Left ventricle myocardium inferior (tissue), 1 donor: ENCODE data around the gene CEP72. TPM values are rescaled to one million over a fixed set of nuclear protein-coding genes. Genes with fewer than 3 reads are reported as not detected.

Source experiments
- DNase-seq: peaks from one replicate; pipeline ENCODE4 v3.0.0-alpha.2; 2020
- H3K27ac ChIP-seq: fragments of 200-600 bp; replicated peaks from 2 replicates; pipeline ENCODE4 v1.8.0; 2021
- H3K27me3 ChIP-seq: fragments of 200-600 bp; 2 replicates; pipeline ENCODE4 v1.8.0; 2021; ENCODE audit warnings: low read depth
- H3K36me3 ChIP-seq: fragments of 200-600 bp; 2 replicates; pipeline ENCODE4 v1.8.0; 2021
- H3K4me1 ChIP-seq: fragments of 200-600 bp; 2 replicates; pipeline ENCODE4 v1.8.0; 2021
- H3K4me3 ChIP-seq: fragments of 200-600 bp; 2 replicates; pipeline ENCODE4 v1.8.0; 2021; ENCODE audit warnings: mild to moderate bottlenecking, moderate library complexity
- H3K9me3 ChIP-seq: fragments of 200-600 bp; replicated peaks from 2 replicates; pipeline ENCODE4 v1.8.0; 2021
- intact Hi-C: fragments of 100-400 bp; cut with micrococcal nuclease; formaldehyde crosslinking; loops from one replicate; pipeline ENCODE4 v1.11.0; 2022
- total RNA-seq: library from RNA; stranded (reverse); fragmentation: NEBNext Ultra II Directional; extraction: Animal tissue kit (Norgen Biotek cat#: 25700); gene quantifications from one replicate; pipeline ENCODE4 v1.2.1, GENCODE V29; 2021
- TF ChIP-seq, protein P1 (sequence below): fragments of 200-600 bp; IDR thresholded peaks from 2 replicates; pipeline ENCODE4 v1.8.0; 2021; ENCODE audit warnings: antibody characterized with exemption, mild to moderate bottlenecking, borderline replicate concordance
- donor health status: DM: no; HTN: yes; CAD: no; lungs with severe emphysema.

CEP72 gene
- total RNA-seq, 1 donor from 2014 or later, result 1.7 TPM

DNA sequence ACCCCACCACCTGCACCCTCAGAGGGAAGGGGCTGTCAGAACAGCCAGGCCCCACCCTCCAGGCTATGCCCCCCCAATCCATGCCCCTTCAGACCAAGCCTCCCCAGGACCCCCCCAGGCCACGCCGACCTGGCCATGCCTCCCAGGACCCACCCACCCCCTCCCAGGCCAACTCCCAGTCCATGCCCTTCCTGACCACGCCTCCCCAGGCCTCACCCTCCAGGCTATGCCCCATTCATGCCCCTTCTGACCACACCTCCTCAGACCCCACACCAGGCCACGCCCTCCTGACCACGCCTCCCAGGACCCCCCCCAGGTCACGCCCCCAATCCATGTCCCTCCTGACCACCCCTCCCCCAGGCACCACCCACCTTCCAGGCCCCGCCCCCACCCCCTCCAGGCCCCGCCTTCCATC is 53.4 kb downstream of the CEP72 start:
- Histone ChIP-seq H3K4me3 (no peak overlapping the region), H3K27ac (no peak overlapping the region), H3K9me3 (no peaks in the 10 kb centered on the region), H3K4me1 (no peaks in the 10 kb centered on the region), H3K36me3 (peaks cover 41% of the 10 kb centered on the region), H3K27me3 (no peaks in the 10 kb centered on the region)
- no peak for DNase-seq
- intact Hi-C loops, result no loop called here
- TF ChIP-seq, protein P1, sequence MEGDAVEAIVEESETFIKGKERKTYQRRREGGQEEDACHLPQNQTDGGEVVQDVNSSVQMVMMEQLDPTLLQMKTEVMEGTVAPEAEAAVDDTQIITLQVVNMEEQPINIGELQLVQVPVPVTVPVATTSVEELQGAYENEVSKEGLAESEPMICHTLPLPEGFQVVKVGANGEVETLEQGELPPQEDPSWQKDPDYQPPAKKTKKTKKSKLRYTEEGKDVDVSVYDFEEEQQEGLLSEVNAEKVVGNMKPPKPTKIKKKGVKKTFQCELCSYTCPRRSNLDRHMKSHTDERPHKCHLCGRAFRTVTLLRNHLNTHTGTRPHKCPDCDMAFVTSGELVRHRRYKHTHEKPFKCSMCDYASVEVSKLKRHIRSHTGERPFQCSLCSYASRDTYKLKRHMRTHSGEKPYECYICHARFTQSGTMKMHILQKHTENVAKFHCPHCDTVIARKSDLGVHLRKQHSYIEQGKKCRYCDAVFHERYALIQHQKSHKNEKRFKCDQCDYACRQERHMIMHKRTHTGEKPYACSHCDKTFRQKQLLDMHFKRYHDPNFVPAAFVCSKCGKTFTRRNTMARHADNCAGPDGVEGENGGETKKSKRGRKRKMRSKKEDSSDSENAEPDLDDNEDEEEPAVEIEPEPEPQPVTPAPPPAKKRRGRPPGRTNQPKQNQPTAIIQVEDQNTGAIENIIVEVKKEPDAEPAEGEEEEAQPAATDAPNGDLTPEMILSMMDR, result no peak

DNA sequence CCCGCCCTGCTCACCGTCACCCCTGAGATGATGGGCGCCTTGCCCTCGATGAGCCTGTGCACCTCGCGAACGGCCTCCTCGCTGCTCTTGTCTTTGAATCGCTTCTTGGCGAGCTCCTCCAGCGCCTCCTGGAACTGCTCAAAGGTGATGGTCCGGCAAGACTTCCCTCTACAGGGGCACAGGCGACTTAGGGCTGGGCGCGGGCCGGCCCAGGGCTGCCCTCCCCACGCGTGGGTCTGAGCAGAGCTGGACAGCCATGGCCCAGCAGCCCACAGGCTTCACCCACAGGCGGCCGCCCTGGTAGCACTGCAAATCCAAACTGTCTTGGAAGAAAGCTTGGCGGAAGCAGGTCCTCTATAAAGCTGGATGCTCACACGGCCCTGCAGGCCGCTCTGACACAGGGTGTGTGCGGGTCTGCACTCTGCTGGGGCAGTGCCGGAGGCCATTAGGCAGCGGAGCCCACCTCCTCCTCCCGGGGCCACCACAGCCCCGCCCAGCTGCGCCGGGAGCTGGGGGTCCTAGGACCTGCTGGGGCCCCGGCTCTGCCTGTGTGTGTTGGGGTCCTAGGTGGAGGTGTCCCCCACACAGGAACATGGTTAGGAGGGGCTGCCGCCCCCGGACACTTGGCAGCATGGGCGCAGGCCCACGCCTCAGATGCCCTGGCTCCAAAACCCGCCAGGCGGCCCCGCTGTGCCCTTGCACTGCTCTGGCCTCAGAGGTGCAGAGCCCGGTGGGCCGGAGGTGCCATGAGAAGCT is 54.0 kb downstream of the CEP72 start:
- Histone ChIP-seq H3K4me1 (peaks cover 3% of the 10 kb centered on the region), H3K27me3 (no peaks in the 10 kb centered on the region), H3K36me3 (peaks cover 39% of the 10 kb centered on the region), H3K27ac (no peak overlapping the region), H3K4me3 (no peak overlapping the region), H3K9me3 (no peaks in the 10 kb centered on the region)
- TF ChIP-seq, protein P1, result no peak
- intact Hi-C loops, result no loop called here
- DNase-seq, result no peak

DNA sequence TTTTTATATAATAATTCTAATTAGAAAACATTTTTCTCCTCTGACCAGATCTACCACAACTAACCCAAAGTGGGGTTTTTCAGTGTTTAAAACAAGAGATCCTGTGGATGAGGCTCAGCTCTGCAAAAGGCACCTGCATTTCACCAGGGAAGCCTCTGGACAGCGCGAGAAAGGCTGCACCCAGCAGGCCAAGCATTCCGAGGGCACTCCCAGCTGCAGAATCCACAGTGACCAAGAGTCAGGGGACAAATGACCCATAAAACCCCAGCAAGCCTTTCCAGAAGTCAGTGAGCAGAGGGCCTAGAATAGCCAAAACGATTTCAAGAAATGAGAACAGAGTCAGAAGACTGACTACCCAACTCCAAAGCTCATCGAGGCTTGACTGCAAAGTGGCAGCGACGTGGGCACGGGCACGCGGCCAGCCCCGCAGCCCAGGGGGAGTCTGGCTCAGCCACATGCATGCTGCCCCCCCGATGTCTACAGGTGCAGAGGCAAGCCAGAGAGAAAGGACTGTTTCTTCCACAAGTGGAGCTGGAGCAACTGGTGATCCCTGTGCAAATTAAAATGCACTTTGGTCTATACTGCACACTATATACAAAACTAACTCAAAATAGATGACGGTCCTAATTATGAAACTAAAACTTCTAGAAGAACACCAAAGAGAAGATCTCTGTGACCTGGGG is 54.8 kb downstream of the CEP72 start:
- Histone ChIP-seq H3K9me3 (no peaks in the 10 kb centered on the region), H3K4me3 (no peak overlapping the region), H3K27me3 (no peaks in the 10 kb centered on the region), H3K36me3 (peaks cover 31% of the 10 kb centered on the region), H3K27ac (no peak overlapping the region), H3K4me1 (peaks cover 11% of the 10 kb centered on the region)
- intact Hi-C loops, result no loop called here
- DNase-seq, result no peak
- TF ChIP-seq, protein P1, result no peak

DNA sequence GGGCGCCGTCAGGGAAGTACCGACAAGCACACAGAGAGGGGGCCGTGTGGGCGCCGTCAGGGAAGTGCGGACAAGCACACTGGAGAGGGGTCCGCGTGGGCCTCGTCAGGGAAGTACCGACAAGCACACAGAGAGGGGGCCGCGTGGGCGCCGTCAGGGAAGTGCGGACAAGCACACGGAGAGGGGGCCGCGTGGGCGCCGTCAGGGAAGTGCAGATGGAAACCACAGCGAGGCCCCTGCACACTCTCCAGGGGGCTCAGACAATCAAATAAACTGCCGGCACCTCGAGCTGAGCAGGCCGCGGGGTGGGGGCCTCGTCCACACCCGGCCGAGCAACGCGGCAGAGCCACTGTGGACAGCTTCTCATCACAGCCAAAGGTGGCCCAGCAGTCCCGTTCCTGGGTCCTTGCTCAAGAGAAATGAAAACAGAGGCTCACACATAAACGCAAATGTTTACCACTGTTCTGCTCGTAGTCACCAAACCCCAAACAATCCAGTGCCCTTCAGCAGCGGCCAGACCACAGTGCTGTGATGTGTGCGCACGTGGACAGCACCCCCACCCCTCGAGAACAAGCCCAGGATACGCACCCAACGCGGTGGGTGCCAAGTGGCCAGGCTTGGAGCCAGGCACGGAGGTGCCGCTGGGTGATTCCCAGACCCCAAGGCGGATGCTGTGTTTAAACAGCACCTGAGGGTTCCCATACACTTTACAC is 56.3 kb downstream of the CEP72 start:
- DNase-seq, result no peak
- Histone ChIP-seq H3K27me3 (no peaks in the 10 kb centered on the region), H3K27ac (no peak overlapping the region), H3K4me1 (peaks cover 26% of the 10 kb centered on the region), H3K4me3 (no peak overlapping the region), H3K36me3 (peaks cover 22% of the 10 kb centered on the region), H3K9me3 (no peaks in the 10 kb centered on the region)
- TF ChIP-seq, protein P1, result no peak
- intact Hi-C loops, result no loop called here

DNA sequence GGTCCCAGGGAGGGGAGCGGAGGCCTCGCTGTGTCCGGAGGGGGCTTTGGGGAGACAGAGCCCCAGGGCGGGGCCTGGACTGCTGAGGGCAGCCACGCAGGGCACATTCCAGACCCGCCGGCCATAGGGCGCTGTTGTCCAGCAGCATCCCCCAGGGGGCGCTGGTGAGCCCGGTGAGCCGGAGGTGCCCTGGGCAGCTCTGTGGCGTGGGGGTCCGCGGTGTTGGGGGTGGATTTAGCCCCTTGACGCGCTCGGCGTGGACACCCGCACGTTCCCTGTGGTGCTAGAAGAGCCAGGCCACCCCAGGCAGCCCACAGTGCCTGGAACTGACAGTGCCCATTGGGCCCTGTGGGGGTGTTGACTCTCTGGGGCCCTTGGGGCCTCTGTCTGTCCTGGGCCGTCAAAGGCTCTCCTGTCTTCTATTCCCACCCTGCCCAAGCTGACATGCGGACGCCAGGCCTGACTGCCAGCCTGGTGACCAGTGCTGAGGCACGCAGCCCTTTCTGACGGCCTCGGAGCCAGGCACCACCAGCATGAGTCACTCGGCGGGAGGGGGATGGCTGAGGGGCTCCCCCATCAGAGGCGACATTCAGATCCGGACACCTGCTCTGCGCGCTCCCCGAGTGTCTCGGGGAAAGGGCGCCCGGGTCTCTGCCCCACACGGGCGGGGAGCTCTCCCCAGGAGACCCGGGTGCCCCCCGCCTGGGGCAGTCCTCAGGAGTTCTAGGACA is 57.1 kb downstream of the CEP72 start:
- DNase-seq, result no peak
- peaks cover 14% of the 10 kb centered on the region for H3K36me3 ChIP-seq
- H3K9me3 ChIP-seq, result no peaks in the 10 kb centered on the region
- no peak overlapping the region for H3K4me3 ChIP-seq
- TF ChIP-seq, protein P1, result peak; percentile 67
- no peak overlapping the region for H3K27ac ChIP-seq
- H3K4me1 ChIP-seq, result peaks cover 34% of the 10 kb centered on the region
- intact Hi-C loops, result no loop called here
- no peaks in the 10 kb centered on the region for H3K27me3 ChIP-seq
